GM18861 (cell line): Measurements from ENCODE around the gene DMPK.

Source experiments
- ATAC-seq: cut with Tn5 transposase; IDR thresholded peaks from one replicate; pipeline ENCODE4 v1.9.1; 2021; ENCODE audit not compliant: unreplicated experiment

DMPK gene

GRCh38 chr19:45770192-45771101 lies 11.8 kb downstream of the DMPK start:
- ATAC-seq, result peak; percentile 36

- ATAC-seq, result no peak
These were observed 12.5 kb downstream of the DMPK start for GRCh38 chr19:45769821-45770191.

- peak; percentile 44 for ATAC-seq
These were observed 13.1 kb downstream of the DMPK start, which contains the start of gene SIX5 for GRCh38 chr19:45768984-45769782. SIX5 (minus strand) TSS chr19:45769252; CDS start chr19:45768844, 408 bp downstream.

GRCh38 chr19:45768655-45768983 lies 13.7 kb downstream of the DMPK start:
- no peak for ATAC-seq

- no peak for ATAC-seq
These were observed 14.2 kb downstream of the DMPK start for GRCh38 chr19:45767881-45768654.

- no peak for ATAC-seq
These were observed 14.8 kb downstream of the DMPK start for GRCh38 chr19:45767410-45767880.

- no peak for ATAC-seq
These were observed 15.4 kb downstream of the DMPK start for GRCh38 chr19:45766869-45767346.

GRCh38 chr19:45766296-45766868 lies 15.9 kb downstream of the DMPK start:
- ATAC-seq, result no peak

GRCh38 chr19:45765702-45766295 lies 16.5 kb downstream of the DMPK start:
- ATAC-seq, result no peak

- ATAC-seq, result no peak
These were observed 17.2 kb downstream of the DMPK start for GRCh38 chr19:45764945-45765701.

GRCh38 chr19:45764475-45764874 lies 17.8 kb downstream of the DMPK start:
- ATAC-seq, result no peak

GRCh38 chr19:45763691-45764294 lies 18.5 kb downstream of the DMPK start:
- no peak for ATAC-seq

- ATAC-seq, result no peak
These were observed 19.2 kb downstream of the DMPK start for GRCh38 chr19:45762870-45763631.

- no peak for ATAC-seq
These were observed 20.6 kb downstream of the DMPK start for GRCh38 chr19:45761714-45762113.

GRCh38 chr19:45758921-45759320 lies 23.4 kb downstream of the DMPK start:
- no peak for ATAC-seq

GRCh38 chr19:45757695-45758094 lies 24.6 kb downstream of the DMPK start:
- no peak for ATAC-seq

- no peak for ATAC-seq
These were observed 28.0 kb downstream of the DMPK start for GRCh38 chr19:45754323-45754722.

GRCh38 chr19:45753548-45753947 lies 28.7 kb downstream of the DMPK start:
- ATAC-seq, result no peak
